NCI-H2227 treated with DMSO at 0.1 percent for 48 hours (cell line): ENCODE data around the gene LCAT.
"Not testable (repeated sequence)": the region's sequence is repeated elsewhere in the genome, so short reads cannot be mapped to it uniquely, and the experiment has no call there.

Source experiments
- DNase-seq: peaks from one replicate; lab custom pipeline; 2025; lab: John Stamatoyannopoulos, UW

Gene LCAT

GRCh38 chr16:67943619-67944504, at the start of gene LCAT:
Gene LCAT (minus strand): TSS chr16:67944120. CDS start chr16:67944101, 19 bp downstream.
- no peak for DNase-seq

- no peak for DNase-seq
Observed at GRCh38 chr16:67993207-67994039, 49.5 kb upstream of the LCAT start.

GRCh38 chr16:67992661-67993206, 48.8 kb upstream of the LCAT start:
- no peak for DNase-seq

GRCh38 chr16:67990018-67990386, 46.1 kb upstream of the LCAT start:
- DNase-seq = no peak

GRCh38 chr16:67989322-67990017, 45.5 kb upstream of the LCAT start:
- DNase-seq = no peak

- DNase-seq = no peak
Observed at GRCh38 chr16:67988675-67989074, 44.8 kb upstream of the LCAT start.

- DNase-seq = no peak
Observed at GRCh38 chr16:67987460-67988160, 43.7 kb upstream of the LCAT start.

- DNase-seq = no peak
Observed at GRCh38 chr16:67986949-67987348, 43.0 kb upstream of the LCAT start.

- no peak for DNase-seq
Observed at GRCh38 chr16:67982011-67982696, 38.2 kb upstream of the LCAT start.

GRCh38 chr16:67979955-67980678, 36.2 kb upstream of the LCAT start, which contains the start of gene DPEP3:
Gene DPEP3 (minus strand): TSS chr16:67980499. CDS start chr16:67980380, 119 bp downstream.
- DNase-seq = no peak

- DNase-seq = no peak
Observed at GRCh38 chr16:67977469-67978227, 33.7 kb upstream of the LCAT start.

- no peak for DNase-seq
Observed at GRCh38 chr16:67977005-67977404, 33.1 kb upstream of the LCAT start.

- no peak for DNase-seq
Observed at GRCh38 chr16:67976205-67976604, 32.3 kb upstream of the LCAT start.

- no peak for DNase-seq
Observed at GRCh38 chr16:67975321-67976105, 31.6 kb upstream of the LCAT start.

- not testable (repeated sequence) for DNase-seq
Observed at GRCh38 chr16:67972285-67972684, 28.4 kb upstream of the LCAT start.

- DNase-seq = no peak
Observed at GRCh38 chr16:67971111-67971510, 27.2 kb upstream of the LCAT start.

- peak; percentile 8 for DNase-seq
Observed at GRCh38 chr16:67969254-67970039, 25.5 kb upstream of the LCAT start.
